Immature natural killer cell (primary cell): ENCODE results near the gene CLDN8. TPM values are rescaled to one million over a fixed set of nuclear protein-coding genes. Genes with fewer than 3 reads are reported as not detected.

Source experiments
- DNase-seq, 3 donors: peaks; one replicate each; pipeline ENCODE4 v3.0.0; 2022; ENCODE audit warnings: mixed read lengths in 1 of 3
- H3K27ac Mint-ChIP-seq, 6 donors: one replicate each; pipeline ENCODE4 v1.8.0; 2020; ENCODE audit warnings: mixed read lengths in 6 of 6, mild to moderate bottlenecking in 5 of 6, inconsistent platforms in 4 of 6, moderate library complexity in 3 of 6
- H3K27me3 Mint-ChIP-seq, 3 donors: one replicate each; pipeline ENCODE4 v1.8.0; 2020 to 2021; ENCODE audit warnings: low read depth in 3 of 3, mild to moderate bottlenecking in 3 of 3, mixed read lengths in 3 of 3, moderate library complexity in 3 of 3, inconsistent platforms in 1 of 3
- H3K36me3 Mint-ChIP-seq, 3 donors: one replicate each; pipeline ENCODE4 v1.8.0; 2020; ENCODE audit warnings: mixed read lengths in 3 of 3, inconsistent platforms in 2 of 3, mild to moderate bottlenecking in 2 of 3
- H3K4me1 Mint-ChIP-seq, 2 donors: one replicate each; pipeline ENCODE4 v1.8.0; 2020; ENCODE audit warnings: inconsistent platforms in 2 of 2, mild to moderate bottlenecking in 2 of 2, mixed read lengths in 2 of 2, moderate library complexity in 1 of 2
- H3K4me3 Mint-ChIP-seq, 5 donors: one replicate each; pipeline ENCODE4 v1.8.0; 2020; ENCODE audit warnings: mild to moderate bottlenecking in 5 of 5, mixed read lengths in 5 of 5, inconsistent platforms in 3 of 5, moderate library complexity in 3 of 5
- H3K9me3 Mint-ChIP-seq, 6 donors: one replicate each; pipeline ENCODE4 v1.8.0; 2020; ENCODE audit warnings: mild to moderate bottlenecking in 6 of 6, mixed read lengths in 6 of 6, inconsistent platforms in 4 of 6, moderate library complexity in 3 of 6
- polyA plus RNA-seq, 3 donors: library from polyadenylated mRNA; unstranded; fragments of 300-500 nt; fragmentation: Illumina TruSeq; gene quantifications; one replicate each; pipeline ENCODE4 v1.2.3, GENCODE V29; 2021

The CLDN8 gene
- polyA plus RNA-seq, 3 donors from 2014 or later = not detected

DNA sequence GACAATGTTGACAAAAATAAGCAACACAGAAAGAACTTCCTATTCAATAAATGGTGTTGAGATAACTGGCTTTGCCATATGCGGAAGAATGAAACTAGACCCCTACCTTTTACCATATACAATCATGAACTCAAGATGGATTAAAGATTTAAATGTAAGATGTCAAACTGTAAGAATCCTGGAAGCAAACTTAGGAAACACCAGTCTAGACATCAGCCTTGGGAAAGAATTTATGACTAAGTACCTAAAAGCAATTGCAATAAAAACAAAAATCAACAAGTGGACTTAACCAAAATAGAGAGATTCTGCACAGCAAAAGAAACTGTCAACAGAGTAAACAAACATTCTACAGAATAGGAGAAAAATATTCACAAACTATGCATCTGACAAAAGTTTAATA, 16.1 kb upstream of the CLDN8 start:
- peaks cover 10 to 44% (median 18%) of the 10 kb centered on the region in 6 donors for H3K9me3 Mint-ChIP-seq
- no peak overlapping the region for H3K27ac Mint-ChIP-seq
- H3K27me3 Mint-ChIP-seq = peaks cover 0 to 2% (median 0%) of the 10 kb centered on the region in 3 donors
- no peaks in the 10 kb centered on the region for H3K36me3 Mint-ChIP-seq
- no peak overlapping the region for H3K4me3 Mint-ChIP-seq
- H3K4me1 Mint-ChIP-seq = no peaks in the 10 kb centered on the region
- DNase-seq = no peak

DNA sequence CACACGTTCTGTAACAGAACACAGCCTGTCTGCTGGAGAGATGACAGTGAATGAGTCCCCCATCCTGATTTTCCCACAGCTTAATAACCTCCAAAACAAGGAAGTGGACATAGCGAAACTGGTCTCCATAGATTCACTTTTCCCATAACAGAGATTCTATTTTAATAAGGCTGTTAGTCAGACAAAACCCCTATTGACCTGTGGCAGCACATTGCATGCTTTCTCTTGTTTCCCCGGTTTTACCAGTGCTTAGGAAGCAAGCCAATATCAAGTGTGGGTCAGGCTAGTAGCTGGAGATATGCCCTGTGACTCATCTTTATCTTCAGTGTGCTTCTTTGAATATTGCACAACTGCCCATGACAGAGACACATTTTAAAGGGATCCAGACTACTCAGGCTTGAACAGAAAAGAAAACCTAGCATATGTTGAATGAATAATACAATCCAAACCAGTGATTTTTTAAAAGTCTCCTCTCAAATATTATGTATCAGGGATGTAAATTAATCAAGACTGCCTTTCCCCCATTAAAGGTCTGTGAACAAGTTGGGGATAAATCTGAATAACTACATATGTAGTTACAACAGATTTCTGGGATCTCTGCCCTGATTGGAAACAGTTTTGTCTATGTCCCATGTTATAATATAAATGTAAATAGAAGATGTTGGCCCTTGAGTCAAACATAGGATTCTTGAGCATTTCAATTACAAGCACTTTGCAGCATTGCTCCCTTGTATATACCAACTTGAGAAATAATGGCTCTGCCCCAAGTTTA, 11.9 kb upstream of the CLDN8 start:
- H3K4me1 Mint-ChIP-seq = no peaks in the 10 kb centered on the region
- no peak overlapping the region for H3K4me3 Mint-ChIP-seq
- DNase-seq = no peak
- H3K9me3 Mint-ChIP-seq = peaks cover 0 to 34% (median 15%) of the 10 kb centered on the region in 6 donors
- no peaks in the 10 kb centered on the region for H3K36me3 Mint-ChIP-seq
- H3K27ac Mint-ChIP-seq = no peak overlapping the region
- peaks cover 0 to 2% (median 0%) of the 10 kb centered on the region in 3 donors for H3K27me3 Mint-ChIP-seq

GRCh38 chr21:30227128-30227527, 11.2 kb upstream of the CLDN8 start:
- no peak for DNase-seq
- Mint-ChIP-seq H3K27me3 (peaks cover 0 to 2% (median 0%) of the 10 kb centered on the region in 3 donors), H3K9me3 (peaks cover 3 to 33% (median 15%) of the 10 kb centered on the region in 6 donors), H3K4me3 (no peak overlapping the region), H3K27ac (no peak overlapping the region), H3K36me3 (no peaks in the 10 kb centered on the region), H3K4me1 (no peaks in the 10 kb centered on the region)

GRCh38 chr21:30223596-30223995, 7.7 kb upstream of the CLDN8 start:
- H3K36me3 Mint-ChIP-seq = no peaks in the 10 kb centered on the region
- H3K27ac Mint-ChIP-seq = no peak overlapping the region
- H3K4me3 Mint-ChIP-seq = no peak overlapping the region
- no peak for DNase-seq
- peaks cover 4 to 18% (median 8%) of the 10 kb centered on the region in 6 donors for H3K9me3 Mint-ChIP-seq
- no peaks in the 10 kb centered on the region for H3K27me3 Mint-ChIP-seq
- H3K4me1 Mint-ChIP-seq = no peaks in the 10 kb centered on the region

DNA sequence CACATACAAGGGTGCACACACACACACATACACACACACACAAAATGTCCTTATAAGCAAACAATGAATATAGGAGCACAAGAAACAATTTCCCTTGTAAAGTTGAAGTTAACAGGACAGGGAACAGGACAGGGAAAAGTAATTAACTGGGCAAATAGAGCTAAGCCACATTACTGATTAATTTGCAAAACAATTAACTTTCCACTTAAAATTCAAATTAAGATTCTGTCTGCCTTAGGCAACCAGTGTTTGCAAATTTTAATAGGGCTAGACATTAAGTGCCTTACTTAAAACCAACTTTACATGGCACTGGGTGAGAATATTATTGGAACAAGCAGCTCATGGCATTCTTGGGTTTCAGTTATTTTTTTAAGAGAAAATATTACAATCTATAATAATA, 6.8 kb upstream of the CLDN8 start:
- Mint-ChIP-seq H3K27ac (no peak overlapping the region), H3K4me1 (no peaks in the 10 kb centered on the region), H3K4me3 (no peak overlapping the region), H3K27me3 (no peaks in the 10 kb centered on the region), H3K9me3 (peaks cover 4 to 12% (median 7%) of the 10 kb centered on the region in 6 donors), H3K36me3 (no peaks in the 10 kb centered on the region)
- no peak for DNase-seq

GRCh38 chr21:30211071-30211470, 4.8 kb downstream of the CLDN8 start:
- peaks cover 0 to 9% (median 0%) of the 10 kb centered on the region in 3 donors for H3K27me3 Mint-ChIP-seq
- no peaks in the 10 kb centered on the region for H3K4me1 Mint-ChIP-seq
- H3K27ac Mint-ChIP-seq = no peak overlapping the region
- H3K36me3 Mint-ChIP-seq = no peaks in the 10 kb centered on the region
- H3K4me3 Mint-ChIP-seq = no peak overlapping the region
- H3K9me3 Mint-ChIP-seq = peaks cover 0 to 16% (median 6%) of the 10 kb centered on the region in 6 donors
- no peak for DNase-seq

- no peak overlapping the region for H3K27ac Mint-ChIP-seq
- no peak for DNase-seq
- H3K4me3 Mint-ChIP-seq = no peak overlapping the region
- no peaks in the 10 kb centered on the region for H3K36me3 Mint-ChIP-seq
- no peaks in the 10 kb centered on the region for H3K4me1 Mint-ChIP-seq
- peaks cover 0 to 9% (median 0%) of the 10 kb centered on the region in 3 donors for H3K27me3 Mint-ChIP-seq
- peaks cover 4 to 18% (median 9%) of the 10 kb centered on the region in 6 donors for H3K9me3 Mint-ChIP-seq
Measured at GRCh38 chr21:30209601-30210000, 6.3 kb downstream of the CLDN8 start.

DNA sequence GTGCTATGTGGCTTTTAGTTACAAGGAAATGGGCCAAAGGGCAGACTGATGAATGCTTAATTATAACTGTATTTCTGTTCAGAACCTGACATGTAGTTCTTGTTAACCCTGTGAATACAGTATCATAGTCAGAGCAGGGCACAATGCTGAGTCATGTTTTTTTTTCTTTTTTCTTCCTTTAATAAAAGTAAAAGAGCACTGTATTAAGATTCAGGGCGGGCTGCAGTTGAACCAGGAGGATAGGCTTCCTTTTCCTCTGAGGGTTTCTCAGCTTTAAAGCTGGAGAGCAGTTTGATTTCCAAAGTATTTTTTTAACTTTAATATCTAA, 8.7 kb downstream of the CLDN8 start:
- Mint-ChIP-seq H3K4me1 (no peaks in the 10 kb centered on the region), H3K9me3 (peaks cover 5 to 27% (median 12%) of the 10 kb centered on the region in 6 donors), H3K27me3 (peaks cover 0 to 9% (median 0%) of the 10 kb centered on the region in 3 donors), H3K36me3 (no peaks in the 10 kb centered on the region), H3K27ac (no peak overlapping the region), H3K4me3 (no peak overlapping the region)
- DNase-seq = no peak

GRCh38 chr21:30206551-30207251, 9.2 kb downstream of the CLDN8 start:
- no peaks in the 10 kb centered on the region for H3K36me3 Mint-ChIP-seq
- H3K9me3 Mint-ChIP-seq = peaks cover 5 to 27% (median 14%) of the 10 kb centered on the region in 6 donors
- no peak overlapping the region for H3K4me3 Mint-ChIP-seq
- H3K4me1 Mint-ChIP-seq = no peaks in the 10 kb centered on the region
- no peak overlapping the region for H3K27ac Mint-ChIP-seq
- DNase-seq = no peak
- peaks cover 0 to 10% (median 0%) of the 10 kb centered on the region in 3 donors for H3K27me3 Mint-ChIP-seq

DNA sequence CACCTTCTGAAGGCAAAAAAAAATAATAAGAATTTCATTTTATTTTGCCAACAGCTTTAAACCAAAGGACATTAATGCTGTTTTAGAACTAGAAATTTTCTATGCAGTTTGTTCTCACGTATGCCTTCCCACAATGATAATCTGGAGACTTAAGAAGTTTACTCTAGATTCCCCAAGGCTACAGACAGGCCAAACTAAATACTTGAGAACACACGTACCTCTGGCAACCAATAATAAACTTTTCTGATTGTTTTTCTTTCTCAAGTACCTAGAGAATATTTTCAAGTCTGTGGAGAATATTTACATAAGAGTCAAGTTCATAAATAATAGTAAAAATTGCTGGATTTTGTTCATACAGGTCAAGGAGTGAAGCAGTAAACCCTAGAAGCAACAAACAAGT, 15.9 kb downstream of the CLDN8 start:
- Mint-ChIP-seq H3K4me1 (no peaks in the 10 kb centered on the region), H3K4me3 (no peak overlapping the region), H3K36me3 (no peaks in the 10 kb centered on the region), H3K27ac (no peak overlapping the region), H3K27me3 (peaks cover 0 to 4% (median 1%) of the 10 kb centered on the region in 3 donors), H3K9me3 (peaks cover 0 to 21% (median 12%) of the 10 kb centered on the region in 6 donors)
- no peak for DNase-seq

- DNase-seq = no peak
- H3K36me3 Mint-ChIP-seq = no peaks in the 10 kb centered on the region
- peaks cover 5 to 21% (median 9%) of the 10 kb centered on the region in 6 donors for H3K9me3 Mint-ChIP-seq
- no peak overlapping the region for H3K4me3 Mint-ChIP-seq
- no peak overlapping the region for H3K27ac Mint-ChIP-seq
- peaks cover 0 to 4% (median 0%) of the 10 kb centered on the region in 3 donors for H3K27me3 Mint-ChIP-seq
- H3K4me1 Mint-ChIP-seq = no peaks in the 10 kb centered on the region
Measured at GRCh38 chr21:30194701-30195299, 21.1 kb downstream of the CLDN8 start.

- Mint-ChIP-seq H3K9me3 (peaks cover 5 to 21% (median 9%) of the 10 kb centered on the region in 6 donors), H3K4me3 (no peak overlapping the region), H3K27ac (no peak overlapping the region), H3K36me3 (no peaks in the 10 kb centered on the region), H3K4me1 (no peaks in the 10 kb centered on the region), H3K27me3 (no peaks in the 10 kb centered on the region)
- DNase-seq = no peak
Measured at GRCh38 chr21:30193201-30193600, 22.7 kb downstream of the CLDN8 start.

- H3K4me3 Mint-ChIP-seq = no peak overlapping the region
- peaks cover 5 to 32% (median 8%) of the 10 kb centered on the region in 6 donors for H3K9me3 Mint-ChIP-seq
- no peak overlapping the region for H3K27ac Mint-ChIP-seq
Measured at GRCh38 chr21:30190554-30190953, 25.3 kb downstream of the CLDN8 start.

DNA sequence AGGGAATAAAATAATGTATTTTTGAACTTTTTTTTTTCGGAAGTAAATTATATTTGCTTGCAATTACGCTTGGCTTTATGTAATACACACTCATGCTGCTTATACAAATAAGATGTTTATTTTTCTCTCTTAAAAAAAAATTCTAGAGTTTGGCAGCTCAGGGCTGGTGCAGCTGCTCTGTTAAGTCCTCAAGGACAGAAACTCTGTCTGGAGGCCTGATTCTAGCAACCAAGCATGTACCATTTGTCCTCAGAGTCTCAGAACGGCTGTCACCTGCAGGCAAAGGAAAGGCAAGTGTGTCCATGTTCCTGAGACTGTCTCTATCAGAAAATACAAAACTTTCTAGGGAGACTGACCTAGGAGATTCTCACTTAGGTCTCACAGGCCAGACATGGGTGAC, 26.1 kb downstream of the CLDN8 start:
- H3K27me3 Mint-ChIP-seq = no peaks in the 10 kb centered on the region
- no peak overlapping the region for H3K4me3 Mint-ChIP-seq
- no peak overlapping the region for H3K27ac Mint-ChIP-seq
- peaks cover 5 to 32% (median 8%) of the 10 kb centered on the region in 6 donors for H3K9me3 Mint-ChIP-seq
- no peaks in the 10 kb centered on the region for H3K4me1 Mint-ChIP-seq
- no peak for DNase-seq
- H3K36me3 Mint-ChIP-seq = no peaks in the 10 kb centered on the region

More at GRCh38 chr21:30190554-30190953, 25.3 kb downstream of the CLDN8 start:
- Mint-ChIP-seq H3K4me1 (no peaks in the 10 kb centered on the region), H3K36me3 (no peaks in the 10 kb centered on the region), H3K27me3 (no peaks in the 10 kb centered on the region)
- DNase-seq = no peak
